Measurements from ENCODE around the gene KDM4F. TPM values are rescaled to one million over a fixed set of nuclear protein-coding genes. Genes with fewer than 3 reads are reported as not detected.

The KDM4F gene
- total RNA-seq, 1 donor from 2014 or later: not detected

- Histone ChIP-seq H2AFZ (replicated peaks) (no peak overlapping the region), H3K36me3 (no peaks in the 10 kb centered on the region), H3K27me3 (peaks cover 7% of the 10 kb centered on the region), H3K4me3 (no peak overlapping the region), H3K27ac (no peak overlapping the region), H3K4me2 (no peak overlapping the region), H3K9me3 (ENCODE audit: low read depth) (no peaks in the 10 kb centered on the region), H3K79me2 (ENCODE audit: low read depth) (no peaks in the 10 kb centered on the region), H3K9ac (no peak overlapping the region), H3F3A (ENCODE audit: low read depth) (no peaks in the 10 kb centered on the region), H4K20me1 (ENCODE audit: low read depth) (no peaks in the 10 kb centered on the region), H3K4me1 (no peaks in the 10 kb centered on the region)
- H3K27me3 Mint-ChIP-seq (ENCODE audit: insufficient read depth, low read depth): peaks cover 4% of the 10 kb centered on the region
- no peak overlapping the region for H3K27ac Mint-ChIP-seq
- no peaks in the 10 kb centered on the region for H3K36me3 Mint-ChIP-seq
- H3K4me3 Mint-ChIP-seq: no peak overlapping the region
- DNase-seq (ENCODE audit: low spot score): no peak
- no peaks in the 10 kb centered on the region for H3K9me3 Mint-ChIP-seq
- H3K4me1 Mint-ChIP-seq: peaks cover 15% of the 10 kb centered on the region
- TF ChIP-seq EZH2 (IDR thresholded peaks at IDR 0.05) (no peak), EZH2phosphoT487 (IDR thresholded peaks at IDR 0.05) (no peak), CTCF (IDR thresholded peaks at IDR 0.05) (no peak)
Measured at GRCh38 chr11:95097209-95097608, 48.0 kb downstream of the KDM4F start.

GRCh38 chr11:95098826-95099225 is 49.6 kb downstream of the KDM4F start:
- no peaks in the 10 kb centered on the region for H4K20me1 ChIP-seq (ENCODE audit: low read depth)
- DNase-seq (ENCODE audit: low spot score): no peak

DNA sequence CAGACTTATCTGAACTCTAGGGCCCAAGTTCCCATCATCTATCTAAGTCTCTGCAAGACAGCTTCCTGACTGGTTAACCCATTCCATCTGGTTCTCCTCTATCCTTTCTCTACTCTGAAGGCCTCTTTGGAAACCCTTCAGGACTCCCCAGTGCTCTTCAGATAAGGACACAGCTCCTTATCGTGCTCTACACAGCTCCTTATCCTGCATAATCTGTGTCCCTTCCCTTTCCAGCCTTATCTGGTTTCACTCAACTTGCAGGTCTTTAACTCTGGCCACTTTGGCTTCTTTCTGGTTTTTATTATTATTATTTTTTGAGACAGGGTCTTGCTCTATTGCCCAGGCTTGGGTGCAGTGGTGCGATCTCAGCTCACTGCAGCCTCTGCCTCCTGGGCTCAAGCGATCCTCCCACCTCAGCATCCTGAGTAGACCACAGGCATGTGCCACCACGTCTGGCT is 51.0 kb downstream of the KDM4F start:
- no peaks in the 10 kb centered on the region for H3K36me3 ChIP-seq
- no peak overlapping the region for H3K4me2 ChIP-seq
- no peak for TF ChIP-seq EZH2phosphoT487 (IDR thresholded peaks at IDR 0.05)
- TF ChIP-seq EZH2 (IDR thresholded peaks at IDR 0.05): no peak
- no peak for TF ChIP-seq CTCF (IDR thresholded peaks at IDR 0.05)
- no peak overlapping the region for H3K4me3 ChIP-seq
- Mint-ChIP-seq H3K27ac (no peak overlapping the region), H3K27me3 (ENCODE audit: insufficient read depth, low read depth) (peaks cover 4% of the 10 kb centered on the region), H3K9me3 (no peaks in the 10 kb centered on the region), H3K4me3 (no peak overlapping the region), H3K36me3 (no peaks in the 10 kb centered on the region), H3K4me1 (peaks cover 6% of the 10 kb centered on the region)
- no peak overlapping the region for H3K27ac ChIP-seq
- no peak overlapping the region for H2AFZ ChIP-seq (replicated peaks)
- H3K9me3 ChIP-seq (ENCODE audit: low read depth): no peaks in the 10 kb centered on the region
- no peak for DNase-seq (ENCODE audit: low spot score)
- H3K27me3 ChIP-seq: no peaks in the 10 kb centered on the region
- H4K20me1 ChIP-seq (ENCODE audit: low read depth): no peaks in the 10 kb centered on the region
- H3K9ac ChIP-seq: no peak overlapping the region
- H3K79me2 ChIP-seq (ENCODE audit: low read depth): no peaks in the 10 kb centered on the region
- H3K4me1 ChIP-seq: no peaks in the 10 kb centered on the region
- H3F3A ChIP-seq (ENCODE audit: low read depth): no peaks in the 10 kb centered on the region

More at GRCh38 chr11:95098826-95099225, 49.6 kb downstream of the KDM4F start:
- H3K4me1 ChIP-seq: no peaks in the 10 kb centered on the region
- TF ChIP-seq EZH2 (IDR thresholded peaks at IDR 0.05) (no peak), EZH2phosphoT487 (IDR thresholded peaks at IDR 0.05) (no peak), CTCF (IDR thresholded peaks at IDR 0.05) (no peak)
- no peak overlapping the region for H3K4me3 ChIP-seq
- H3K36me3 ChIP-seq: no peaks in the 10 kb centered on the region
- no peak overlapping the region for H2AFZ ChIP-seq (replicated peaks)
- no peak overlapping the region for H3K4me2 ChIP-seq
- no peaks in the 10 kb centered on the region for H3K9me3 Mint-ChIP-seq
- H3K27me3 ChIP-seq: no peaks in the 10 kb centered on the region
- H3K27me3 Mint-ChIP-seq (ENCODE audit: insufficient read depth, low read depth): peaks cover 4% of the 10 kb centered on the region
- peaks cover 6% of the 10 kb centered on the region for H3K4me1 Mint-ChIP-seq
- no peak overlapping the region for H3K27ac ChIP-seq
- H3K27ac Mint-ChIP-seq: no peak overlapping the region
- no peaks in the 10 kb centered on the region for H3F3A ChIP-seq (ENCODE audit: low read depth)
- no peaks in the 10 kb centered on the region for H3K36me3 Mint-ChIP-seq
- H3K79me2 ChIP-seq (ENCODE audit: low read depth): no peaks in the 10 kb centered on the region
- H3K9ac ChIP-seq: no peak overlapping the region
- no peak overlapping the region for H3K4me3 Mint-ChIP-seq
- no peaks in the 10 kb centered on the region for H3K9me3 ChIP-seq (ENCODE audit: low read depth)

Other genes starting within 250 kb of the KDM4F start
- gene CWC15, start 75.9 kb upstream of the KDM4F start, total RNA-seq (ENCODE audit: low replicate concordance): 61.4 and 103 TPM in 2 replicates
- gene KDM4D, start 75.7 kb upstream of the KDM4F start, total RNA-seq (ENCODE audit: low replicate concordance): 4.8 and 6.8 TPM in 2 replicates
- gene KDM4E, start 24.2 kb upstream of the KDM4F start, total RNA-seq (ENCODE audit: low replicate concordance): not detected in 2 replicates
- 17.6 and 17.8 TPM in 2 replicates for gene SRSF8, start 17.5 kb downstream of the KDM4F start, total RNA-seq (ENCODE audit: low replicate concordance)
- 1.9 and 2.0 TPM in 2 replicates for gene ENDOD1, start 40.4 kb downstream of the KDM4F start, total RNA-seq (ENCODE audit: low replicate concordance)
- gene SESN3, start 181.8 kb downstream of the KDM4F start, total RNA-seq (ENCODE audit: low replicate concordance): 140 and 234 TPM in 2 replicates

All from neural progenitor cell (in vitro differentiated cells).